Measurements from ENCODE around the gene CCDC159. TPM values are rescaled to one million over a fixed set of nuclear protein-coding genes. Genes with fewer than 3 reads are reported as not detected.

Gene CCDC159
- polyA plus RNA-seq, 1 experiment = 12.1 TPM

- H3K27ac ChIP-seq (ENCODE audit: low read depth, low read length) = no peak overlapping the region
- no peaks in the 10 kb centered on the region; the same call in none of the 2 replicates for H3K9me3 ChIP-seq (ENCODE audit: control insufficient read depth, insufficient read depth, low read length)
- no peak overlapping the region for H3K4me3 ChIP-seq (ENCODE audit: low read depth, low read length)
- DNase-seq (ENCODE audit: low read depth, low spot score) = no peak
- CTCF ChIA-PET = interaction anchor here (0.6 to 2.0 kb wide), 3 partner anchors 24 to 144 kb away, joined by 3 to 11 read pairs (median 5); partner anchors contain the start of genes ODAD3 and PRKCSH
- peaks cover 3% of the 10 kb centered on the region for H3K27me3 ChIP-seq (ENCODE audit: control insufficient read depth, insufficient read depth, low read length)
- POLR2A ChIA-PET = no interaction called here
- no peak for TF ChIP-seq CTCF (IDR thresholded peaks at IDR 0.05; ENCODE audit: low read depth, low read length)
Observed at GRCh38 chr19:11387162-11388034, 41.1 kb downstream of the CCDC159 start.

GRCh38 chr19:11390359-11390758, 44.0 kb downstream of the CCDC159 start:
- Histone ChIP-seq H3K27me3 (ENCODE audit: control insufficient read depth, insufficient read depth, low read length) (no peaks in the 10 kb centered on the region), H3K27ac (ENCODE audit: low read depth, low read length) (no peak overlapping the region), H3K9me3 (ENCODE audit: control insufficient read depth, insufficient read depth, low read length) (no peaks in the 10 kb centered on the region; the same call in 1 of the 2 replicates), H3K4me3 (ENCODE audit: low read depth, low read length) (no peak overlapping the region)
- no peak for TF ChIP-seq CTCF (IDR thresholded peaks at IDR 0.05; ENCODE audit: low read depth, low read length)
- CTCF ChIA-PET = interaction anchor here (0.6 to 2.4 kb wide), 4 partner anchors 9 to 58 kb away, joined by 3 to 7 read pairs (median 4); partner anchors contain the start of genes ODAD3 and PRKCSH
- no peak for DNase-seq (ENCODE audit: low read depth, low spot score)
- POLR2A ChIA-PET = no interaction called here

DNA sequence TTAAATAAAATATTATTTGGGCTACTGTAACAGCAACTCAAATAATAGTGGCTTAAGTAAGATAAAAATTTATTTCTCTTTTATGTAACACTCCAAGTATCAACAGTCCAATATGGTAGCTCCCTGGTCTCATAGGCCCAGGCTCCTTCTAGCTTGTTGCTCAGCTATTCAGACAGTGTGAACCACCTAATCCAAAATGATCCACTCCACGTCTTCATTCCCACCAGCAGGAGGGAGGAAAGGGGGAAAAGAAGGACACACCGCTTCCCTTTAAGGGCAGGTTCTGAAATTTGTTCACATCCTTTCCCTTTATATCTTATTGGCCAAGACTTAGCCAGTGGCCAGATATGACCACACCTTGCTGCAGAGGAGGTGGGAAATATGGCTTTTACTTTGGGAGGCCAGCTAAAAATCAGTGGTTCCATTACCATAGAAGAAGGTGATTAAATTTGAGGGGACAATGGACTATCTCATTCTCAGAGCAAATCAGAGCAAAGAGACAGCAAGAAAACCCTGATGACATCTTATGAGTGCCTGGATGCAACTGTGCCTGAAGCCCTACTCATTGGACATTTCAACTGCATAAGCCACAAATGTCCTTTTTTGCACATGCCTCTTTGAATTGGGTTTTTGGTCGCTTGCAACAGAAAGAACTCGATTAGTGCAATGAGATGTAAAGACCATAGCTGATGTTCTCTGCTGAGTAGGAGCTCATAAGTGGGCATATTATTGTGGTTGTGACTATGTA, 44.8 kb downstream of the CCDC159 start:
- no peak for TF ChIP-seq CTCF (IDR thresholded peaks at IDR 0.05; ENCODE audit: low read depth, low read length)
- no peak for DNase-seq (ENCODE audit: low read depth, low spot score)
- POLR2A ChIA-PET = no interaction called here
- no peak overlapping the region for H3K4me3 ChIP-seq (ENCODE audit: low read depth, low read length)
- no peaks in the 10 kb centered on the region; the same call in 1 of the 2 replicates for H3K9me3 ChIP-seq (ENCODE audit: control insufficient read depth, insufficient read depth, low read length)
- no peaks in the 10 kb centered on the region for H3K27me3 ChIP-seq (ENCODE audit: control insufficient read depth, insufficient read depth, low read length)
- H3K27ac ChIP-seq (ENCODE audit: low read depth, low read length) = no peak overlapping the region
- CTCF ChIA-PET = interaction anchor here (0.5 to 2.4 kb wide), 6 partner anchors 8 to 59 kb away, joined by 3 to 11 read pairs (median 4); partner anchors contain the start of genes ODAD3 and PRKCSH

GRCh38 chr19:11397089-11397610, 50.8 kb downstream of the CCDC159 start:
- DNase-seq (ENCODE audit: low read depth, low spot score) = no peak
- ChIA-PET CTCF (no interaction called here), POLR2A (no interaction called here)
- H3K9me3 ChIP-seq (ENCODE audit: control insufficient read depth, insufficient read depth, low read length) = no peaks in the 10 kb centered on the region; the same call in 1 of the 2 replicates
- no peak overlapping the region for H3K27ac ChIP-seq (ENCODE audit: low read depth, low read length)
- H3K4me3 ChIP-seq (ENCODE audit: low read depth, low read length) = no peak overlapping the region
- H3K27me3 ChIP-seq (ENCODE audit: control insufficient read depth, insufficient read depth, low read length) = peaks cover 3% of the 10 kb centered on the region
- no peak for TF ChIP-seq CTCF (IDR thresholded peaks at IDR 0.05; ENCODE audit: low read depth, low read length)
